ENCODE measurements around the gene FAM219A.

The FAM219A gene

GRCh38 chr9:34458013-34458958 is at the start of gene FAM219A, which contains the start of gene DNAI1:
Gene FAM219A, minus strand, starts transcription at chr9:34458570. Its CDS starts 307 bp downstream, at chr9:34458263.
Gene DNAI1, plus strand, starts transcription at chr9:34458805. Its CDS starts 201 bp downstream, at chr9:34459006.
- peak; percentile 90 for DNase-seq (ENCODE audit: low read depth)
- peak within 1 kb of the TSS; percentile 81 for H3K4me3 ChIP-seq (ENCODE audit: low read length)
- TF ChIP-seq CTCF (conservative IDR thresholded peaks at IDR 0.05; ENCODE audit: low read depth, low read length): no peak

DNA sequence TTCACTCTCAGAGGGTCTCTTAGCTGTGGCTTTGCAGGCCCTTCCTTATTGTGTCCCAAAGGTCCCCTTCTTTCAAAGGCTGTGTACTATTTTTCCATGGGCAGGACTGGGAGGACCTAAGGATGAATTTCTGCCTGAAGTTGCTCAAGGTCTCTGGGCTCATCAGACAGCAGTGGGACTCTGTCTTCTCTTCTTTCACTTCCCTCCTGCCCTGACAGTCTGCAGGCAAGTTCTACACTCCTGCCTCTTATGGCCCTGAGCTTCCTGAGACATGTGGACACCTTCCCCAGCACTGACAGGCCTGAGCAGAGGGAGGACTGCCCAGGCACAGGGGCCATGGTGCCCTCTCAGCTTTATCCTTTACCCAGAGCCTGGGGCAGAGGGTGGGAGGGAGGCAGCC is 49.6 kb upstream of the FAM219A start:
- no peak for TF ChIP-seq CTCF (conservative IDR thresholded peaks at IDR 0.05; ENCODE audit: low read depth, low read length)
- DNase-seq (ENCODE audit: low read depth): no peak

DNA sequence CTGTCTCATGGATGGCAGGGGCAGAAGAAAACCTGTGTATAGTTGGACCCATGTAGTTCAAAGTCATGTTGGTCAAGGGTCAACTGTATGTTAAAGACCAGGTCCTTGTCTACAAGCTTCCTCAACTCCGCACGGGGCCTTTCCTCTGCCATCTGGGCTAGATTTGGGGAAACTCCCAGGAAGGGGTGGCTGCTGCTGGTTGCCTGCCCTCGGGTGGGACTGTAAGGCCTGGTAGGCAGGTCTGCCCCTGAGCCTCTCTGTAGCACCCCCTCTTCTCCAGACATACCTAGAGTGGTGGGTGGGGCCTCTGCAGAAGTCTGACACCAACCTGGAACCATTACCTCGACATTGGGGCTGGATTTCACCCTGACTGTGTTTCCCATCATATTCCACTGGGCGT is 49.2 kb upstream of the FAM219A start:
- H3K4me3 ChIP-seq (ENCODE audit: low read length): no peak overlapping the region
- DNase-seq (ENCODE audit: low read depth): no peak
- no peak for TF ChIP-seq CTCF (conservative IDR thresholded peaks at IDR 0.05; ENCODE audit: low read depth, low read length)

More for the DNA sequence above, 49.6 kb upstream of the FAM219A start:
- H3K4me3 ChIP-seq (ENCODE audit: low read length): no peak overlapping the region

- no peak for DNase-seq (ENCODE audit: low read depth)
- TF ChIP-seq CTCF (conservative IDR thresholded peaks at IDR 0.05; ENCODE audit: low read depth, low read length): no peak
- H3K4me3 ChIP-seq (ENCODE audit: low read length): no peak overlapping the region
Observed at GRCh38 chr9:34506623-34507022, 48.3 kb upstream of the FAM219A start.

DNA sequence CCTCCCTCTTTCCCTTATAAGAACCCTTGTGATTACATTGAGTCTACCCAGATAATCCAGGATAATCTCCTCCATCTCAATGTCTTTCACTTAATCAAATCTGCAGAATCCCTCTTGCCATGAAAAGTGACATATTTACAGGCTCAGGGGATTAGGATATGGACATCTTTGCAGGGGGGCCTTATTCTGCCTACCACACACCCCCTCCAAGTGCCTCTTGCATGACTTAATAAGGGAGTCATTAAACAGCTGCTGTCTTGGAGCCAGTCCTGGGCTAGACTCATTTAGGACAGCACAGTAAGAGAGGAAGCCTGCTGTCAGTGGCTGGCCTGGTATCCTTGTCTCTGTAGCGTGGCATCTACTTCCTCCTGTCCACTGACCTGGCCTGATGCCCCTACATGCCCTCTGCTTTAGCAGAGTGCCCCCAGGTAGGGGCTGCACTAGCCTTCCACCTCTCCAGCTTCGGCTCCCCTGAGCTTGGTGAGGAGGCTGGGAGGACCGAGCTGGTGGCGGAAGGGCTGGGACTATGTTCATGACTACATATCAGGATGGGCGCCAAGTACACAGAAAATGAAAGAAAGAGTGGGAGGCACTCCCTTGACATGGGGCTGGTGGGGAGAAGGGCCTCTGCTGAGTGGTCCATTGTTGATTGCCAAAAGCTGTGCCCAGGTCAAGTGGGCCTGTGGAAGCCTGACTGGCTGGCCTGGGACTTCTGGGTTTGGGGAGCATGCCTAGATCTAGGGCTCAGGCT is 47.2 kb upstream of the FAM219A start:
- H3K4me3 ChIP-seq (ENCODE audit: low read length): no peak overlapping the region
- no peak for TF ChIP-seq CTCF (conservative IDR thresholded peaks at IDR 0.05; ENCODE audit: low read depth, low read length)
- DNase-seq (ENCODE audit: low read depth): no peak

DNA sequence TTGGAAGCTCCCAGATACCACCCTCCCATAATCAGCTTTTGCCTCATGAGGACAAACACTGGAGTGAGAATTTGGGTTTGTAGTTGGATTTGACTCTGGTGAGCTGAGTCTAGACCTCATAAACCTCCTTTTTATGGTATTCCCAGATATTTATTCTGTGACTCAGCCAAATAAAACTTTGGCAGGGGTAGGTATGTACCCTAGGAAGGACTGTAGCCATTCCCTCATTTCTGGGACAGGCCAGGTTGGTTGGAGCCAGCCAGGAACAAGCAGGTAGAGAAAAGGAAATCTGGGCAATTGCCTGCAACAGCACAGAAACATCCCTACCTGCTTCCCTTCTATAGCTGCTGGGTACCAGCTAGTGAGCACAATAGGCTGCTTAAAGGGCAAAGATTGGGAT is 45.0 kb upstream of the FAM219A start:
- H3K4me3 ChIP-seq (ENCODE audit: low read length): no peak overlapping the region
- DNase-seq (ENCODE audit: low read depth): no peak
- no peak for TF ChIP-seq CTCF (conservative IDR thresholded peaks at IDR 0.05; ENCODE audit: low read depth, low read length)

Measured in retinal pigment epithelial cell (primary cell).